Measurements from ENCODE around the gene SLC12A1.

SLC12A1 gene

GRCh38 chr15:48300038-48300437 is 93.9 kb downstream of the SLC12A1 start:
- TF ChIP-seq GLIS3 (CRISPR knock-in tag; IDR thresholded peaks at IDR 0.05) (no peak), ZFP30 (CRISPR knock-in tag; IDR thresholded peaks at IDR 0.05) (no peak), TOX (CRISPR knock-in tag; IDR thresholded peaks at IDR 0.05; ENCODE audit: borderline replicate concordance) (no peak), ZNF70 (CRISPR knock-in tag; IDR thresholded peaks at IDR 0.05) (no peak), PPARA (CRISPR knock-in tag; IDR thresholded peaks at IDR 0.05; ENCODE audit: borderline replicate concordance) (no peak), SNAI2 (CRISPR knock-in tag; IDR thresholded peaks at IDR 0.05) (no peak), TCF4 (CRISPR knock-in tag; IDR thresholded peaks at IDR 0.05; ENCODE audit: borderline replicate concordance) (no peak), CREB5 (CRISPR knock-in tag; IDR thresholded peaks at IDR 0.05; ENCODE audit: low read depth) (no peak), PATZ1 (CRISPR knock-in tag; IDR thresholded peaks at IDR 0.05; ENCODE audit: borderline replicate concordance) (no peak), BACH2 (CRISPR knock-in tag; IDR thresholded peaks at IDR 0.05; ENCODE audit: borderline replicate concordance) (no peak), ZFP3 (CRISPR knock-in tag; IDR thresholded peaks at IDR 0.05) (no peak)
- ATAC-seq = no peak

- TF ChIP-seq RARB (CRISPR knock-in tag; IDR thresholded peaks at IDR 0.05) (no peak), ZFP3 (CRISPR knock-in tag; IDR thresholded peaks at IDR 0.05) (no peak), ZNF565 (CRISPR knock-in tag; conservative IDR thresholded peaks at IDR 0.05; ENCODE audit: low read depth) (no peak), ZC3H10 (CRISPR knock-in tag; IDR thresholded peaks at IDR 0.05) (no peak), TSHZ2 (CRISPR knock-in tag; IDR thresholded peaks at IDR 0.05) (no peak), PPARA (CRISPR knock-in tag; IDR thresholded peaks at IDR 0.05; ENCODE audit: borderline replicate concordance) (no peak), PATZ1 (CRISPR knock-in tag; IDR thresholded peaks at IDR 0.05; ENCODE audit: borderline replicate concordance) (no peak), ESRRG (CRISPR knock-in tag; IDR thresholded peaks at IDR 0.05) (no peak), SNAI2 (CRISPR knock-in tag; IDR thresholded peaks at IDR 0.05) (no peak), CSDC2 (CRISPR knock-in tag; IDR thresholded peaks at IDR 0.05) (no peak), ZFP30 (CRISPR knock-in tag; IDR thresholded peaks at IDR 0.05) (no peak), ZNF70 (CRISPR knock-in tag; IDR thresholded peaks at IDR 0.05) (no peak), GLIS3 (CRISPR knock-in tag; IDR thresholded peaks at IDR 0.05) (no peak), TOX (CRISPR knock-in tag; IDR thresholded peaks at IDR 0.05; ENCODE audit: borderline replicate concordance) (no peak), BACH2 (CRISPR knock-in tag; IDR thresholded peaks at IDR 0.05; ENCODE audit: borderline replicate concordance) (no peak), POU6F1 (CRISPR knock-in tag; IDR thresholded peaks at IDR 0.05; ENCODE audit: borderline replicate concordance, low read depth) (no peak), OSR1 (CRISPR knock-in tag; IDR thresholded peaks at IDR 0.05) (no peak), TCF4 (CRISPR knock-in tag; IDR thresholded peaks at IDR 0.05; ENCODE audit: borderline replicate concordance) (no peak), ISL1 (CRISPR knock-in tag; IDR thresholded peaks at IDR 0.05) (no peak)
- TF ChIP-seq, protein P1, sequence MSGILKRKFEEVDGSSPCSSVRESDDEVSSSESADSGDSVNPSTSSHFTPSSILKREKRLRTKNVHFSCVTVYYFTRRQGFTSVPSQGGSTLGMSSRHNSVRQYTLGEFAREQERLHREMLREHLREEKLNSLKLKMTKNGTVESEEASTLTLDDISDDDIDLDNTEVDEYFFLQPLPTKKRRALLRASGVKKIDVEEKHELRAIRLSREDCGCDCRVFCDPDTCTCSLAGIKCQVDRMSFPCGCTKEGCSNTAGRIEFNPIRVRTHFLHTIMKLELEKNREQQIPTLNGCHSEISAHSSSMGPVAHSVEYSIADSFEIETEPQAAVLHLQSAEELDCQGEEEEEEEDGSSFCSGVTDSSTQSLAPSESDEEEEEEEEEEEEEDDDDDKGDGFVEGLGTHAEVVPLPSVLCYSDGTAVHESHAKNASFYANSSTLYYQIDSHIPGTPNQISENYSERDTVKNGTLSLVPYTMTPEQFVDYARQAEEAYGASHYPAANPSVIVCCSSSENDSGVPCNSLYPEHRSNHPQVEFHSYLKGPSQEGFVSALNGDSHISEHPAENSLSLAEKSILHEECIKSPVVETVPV (CRISPR knock-in tag; IDR thresholded peaks at IDR 0.05) = no peak
- ATAC-seq = no peak
Observed at GRCh38 chr15:48304398-48304797, 98.3 kb downstream of the SLC12A1 start.
